Epidermal melanocyte (primary cell): ENCODE measurements around the gene DENND1A.
"Not testable (repeated sequence)": the region's sequence is repeated elsewhere in the genome, so short reads cannot be mapped to it uniquely, and the experiment has no call there.

Experiments used
- DNase-seq: peaks from one replicate; pipeline ENCODE4 v3.0.0; 2011; ENCODE audit warnings: low spot score; ENCODE audit not compliant: insufficient read length

The DENND1A gene, protein sequence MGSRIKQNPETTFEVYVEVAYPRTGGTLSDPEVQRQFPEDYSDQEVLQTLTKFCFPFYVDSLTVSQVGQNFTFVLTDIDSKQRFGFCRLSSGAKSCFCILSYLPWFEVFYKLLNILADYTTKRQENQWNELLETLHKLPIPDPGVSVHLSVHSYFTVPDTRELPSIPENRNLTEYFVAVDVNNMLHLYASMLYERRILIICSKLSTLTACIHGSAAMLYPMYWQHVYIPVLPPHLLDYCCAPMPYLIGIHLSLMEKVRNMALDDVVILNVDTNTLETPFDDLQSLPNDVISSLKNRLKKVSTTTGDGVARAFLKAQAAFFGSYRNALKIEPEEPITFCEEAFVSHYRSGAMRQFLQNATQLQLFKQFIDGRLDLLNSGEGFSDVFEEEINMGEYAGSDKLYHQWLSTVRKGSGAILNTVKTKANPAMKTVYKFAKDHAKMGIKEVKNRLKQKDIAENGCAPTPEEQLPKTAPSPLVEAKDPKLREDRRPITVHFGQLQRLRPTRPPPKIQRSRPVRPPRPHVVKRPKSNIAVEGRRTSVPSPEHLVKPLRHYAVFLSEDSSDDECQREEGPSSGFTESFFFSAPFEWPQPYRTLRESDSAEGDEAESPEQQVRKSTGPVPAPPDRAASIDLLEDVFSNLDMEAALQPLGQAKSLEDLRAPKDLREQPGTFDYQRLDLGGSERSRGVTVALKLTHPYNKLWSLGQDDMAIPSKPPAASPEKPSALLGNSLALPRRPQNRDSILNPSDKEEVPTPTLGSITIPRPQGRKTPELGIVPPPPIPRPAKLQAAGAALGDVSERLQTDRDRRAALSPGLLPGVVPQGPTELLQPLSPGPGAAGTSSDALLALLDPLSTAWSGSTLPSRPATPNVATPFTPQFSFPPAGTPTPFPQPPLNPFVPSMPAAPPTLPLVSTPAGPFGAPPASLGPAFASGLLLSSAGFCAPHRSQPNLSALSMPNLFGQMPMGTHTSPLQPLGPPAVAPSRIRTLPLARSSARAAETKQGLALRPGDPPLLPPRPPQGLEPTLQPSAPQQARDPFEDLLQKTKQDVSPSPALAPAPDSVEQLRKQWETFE

DNA sequence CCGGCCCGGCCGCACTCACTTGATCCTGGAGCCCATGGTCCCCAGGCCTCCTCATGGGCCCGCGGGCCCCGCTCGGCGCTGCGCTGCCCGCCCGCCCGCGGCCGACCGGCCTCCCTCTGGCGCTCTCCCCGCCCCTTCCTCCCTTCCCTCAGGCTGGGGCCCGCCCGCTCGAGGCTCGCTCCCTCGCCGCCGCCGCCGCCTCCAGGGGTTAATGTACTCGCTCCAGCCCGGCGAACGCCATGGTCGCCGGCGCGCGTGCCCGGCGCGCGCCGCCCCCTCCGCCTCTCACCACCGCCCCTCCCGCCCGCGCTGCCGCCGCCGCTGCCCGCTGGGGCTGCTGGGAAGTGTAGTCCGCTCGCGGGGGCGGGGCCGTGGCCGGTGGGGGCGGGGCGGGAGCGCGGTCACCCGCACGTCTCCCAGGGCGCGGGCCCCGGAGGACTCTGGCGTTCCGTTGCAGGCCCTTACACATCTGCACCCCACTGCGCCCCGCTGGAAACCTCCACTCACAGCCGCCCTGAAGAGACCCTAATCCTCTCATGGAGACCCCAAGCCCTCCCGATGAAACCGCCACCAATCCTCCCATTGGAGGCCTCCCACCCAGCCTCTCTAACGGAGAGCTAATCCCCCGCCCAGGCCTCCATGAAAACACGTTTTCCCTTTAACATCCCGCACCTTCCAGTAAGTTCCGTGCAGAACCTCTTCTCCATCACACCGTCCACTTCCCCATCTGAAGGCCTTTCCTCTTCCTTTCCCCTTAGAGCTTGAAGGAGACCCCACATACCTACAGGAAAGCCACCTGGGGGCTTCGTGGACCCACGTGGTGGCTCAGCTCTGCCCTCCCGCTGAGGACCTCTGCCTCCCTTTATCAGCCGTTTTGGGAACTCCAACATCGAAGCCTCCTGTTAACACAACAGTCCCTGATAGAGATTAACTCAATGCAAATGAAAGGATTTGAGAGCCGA, at the start of gene DENND1A:
Gene DENND1A, minus strand, starts transcription at position 257 of the 962 bp plus-strand sequence. Its CDS starts 221 bp downstream, at position 36.
- peak; percentile 97 for DNase-seq

DNA sequence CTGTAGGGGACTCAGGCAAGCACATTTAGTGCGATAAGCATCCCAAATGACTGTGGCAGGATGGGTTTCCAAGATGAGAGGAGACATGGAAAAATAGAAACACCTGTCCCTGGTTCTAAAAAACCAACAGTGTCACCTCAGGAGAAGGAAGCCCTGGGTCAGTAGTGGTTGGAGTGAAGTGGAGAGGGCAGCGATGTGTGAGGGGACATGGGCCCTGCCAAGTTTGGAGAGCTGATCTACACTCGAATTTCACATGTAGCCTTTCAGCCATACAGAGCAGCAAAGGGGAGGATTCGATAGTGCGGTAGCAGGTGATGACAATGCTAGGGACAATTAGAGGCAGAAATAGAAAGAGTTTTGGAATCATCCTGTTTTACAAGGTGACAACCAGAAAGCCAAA, 49.1 kb upstream of the DENND1A start:
- DNase-seq: no peak

DNA sequence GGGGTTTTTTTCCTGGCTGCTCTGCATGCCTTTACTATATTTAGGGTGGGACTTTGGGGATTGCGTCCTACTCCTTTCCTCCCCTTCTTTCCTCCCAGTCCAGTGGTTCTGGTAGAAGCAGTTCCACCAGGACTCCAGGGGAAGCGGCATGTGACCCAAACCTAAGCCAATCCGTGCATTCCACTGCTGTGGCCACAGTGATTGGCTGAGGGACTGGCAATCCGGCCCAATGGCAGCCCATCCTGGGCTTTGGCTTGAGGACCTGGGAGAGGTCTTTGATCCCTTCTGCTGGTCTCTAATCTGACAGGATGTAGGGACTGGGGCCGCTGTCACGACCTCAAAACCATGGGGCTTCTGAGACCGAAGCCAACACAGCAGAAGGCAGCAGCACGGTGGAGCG, 46.7 kb upstream of the DENND1A start:
- DNase-seq: not testable (repeated sequence)

DNA sequence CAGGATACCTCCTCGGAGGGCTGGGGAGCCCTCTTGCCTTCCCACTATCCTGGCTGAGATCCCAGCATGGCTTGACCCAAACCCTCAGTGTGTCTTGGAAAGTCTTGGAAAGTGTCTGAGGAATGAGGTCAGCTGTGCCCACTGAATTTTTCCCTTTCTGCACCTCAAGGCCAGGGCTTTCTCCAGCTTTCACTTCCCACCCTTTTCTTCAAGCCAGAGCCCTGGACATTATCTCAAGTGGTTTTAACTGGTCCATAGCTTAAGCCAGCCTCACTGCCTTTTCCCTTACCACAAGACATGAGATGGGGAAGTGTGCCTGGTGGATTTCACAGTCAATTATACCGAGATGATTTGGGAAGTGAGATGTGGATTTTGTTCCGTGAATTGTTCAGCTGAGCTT, 45.9 kb upstream of the DENND1A start:
- DNase-seq: no peak

DNA sequence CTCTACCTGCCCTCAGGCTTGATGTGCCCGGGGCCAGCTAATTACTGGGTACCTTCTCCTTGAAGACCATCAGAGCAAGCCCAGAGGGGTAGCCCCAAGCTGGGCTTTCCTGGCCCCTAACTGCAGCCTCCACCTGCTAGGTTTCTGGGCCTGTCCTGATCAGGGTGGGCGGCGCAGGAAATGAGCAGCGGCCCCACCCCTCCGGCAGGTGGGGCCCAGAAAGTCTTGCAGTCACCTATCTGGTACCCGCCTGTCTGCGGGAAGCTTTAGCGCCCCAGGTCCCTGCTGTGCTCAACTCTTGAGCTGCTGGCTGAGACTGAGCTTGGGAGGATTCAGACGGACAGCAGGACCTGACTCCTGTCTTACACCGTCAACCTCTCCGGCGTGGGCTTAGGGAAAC, 44.5 kb upstream of the DENND1A start:
- DNase-seq: no peak

DNA sequence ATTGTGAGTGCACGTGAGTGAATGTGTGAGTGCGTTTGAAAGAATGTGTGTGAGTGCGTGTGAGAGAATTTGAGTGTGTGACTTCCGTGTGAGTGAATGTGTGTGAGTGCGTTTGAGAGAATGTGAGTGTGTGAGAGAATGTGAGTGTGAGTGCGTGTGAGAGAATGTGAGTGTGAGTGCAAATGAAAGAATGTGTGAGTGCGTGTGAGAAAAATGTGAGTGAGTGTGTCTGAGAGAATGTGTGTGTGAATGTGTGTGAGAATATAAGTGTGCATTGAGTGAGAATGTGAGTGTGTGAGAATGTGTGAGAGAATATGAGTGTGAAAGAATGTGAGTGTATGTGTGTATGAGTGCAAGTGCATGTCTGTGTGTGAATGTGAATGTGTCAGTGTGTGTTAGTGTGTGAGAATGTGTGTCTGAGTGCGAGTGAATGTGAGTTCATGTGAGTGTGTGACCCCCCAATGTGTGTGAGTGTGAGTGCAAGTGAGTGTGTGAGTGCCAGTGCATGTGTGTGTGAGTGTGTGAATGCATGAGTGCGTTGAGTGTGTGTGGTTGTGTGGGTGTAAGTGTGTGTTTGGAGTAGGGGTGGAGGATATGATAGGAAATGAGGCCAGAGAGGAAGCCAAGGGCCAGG, 43.8 kb upstream of the DENND1A start:
- no peak for DNase-seq

DNA sequence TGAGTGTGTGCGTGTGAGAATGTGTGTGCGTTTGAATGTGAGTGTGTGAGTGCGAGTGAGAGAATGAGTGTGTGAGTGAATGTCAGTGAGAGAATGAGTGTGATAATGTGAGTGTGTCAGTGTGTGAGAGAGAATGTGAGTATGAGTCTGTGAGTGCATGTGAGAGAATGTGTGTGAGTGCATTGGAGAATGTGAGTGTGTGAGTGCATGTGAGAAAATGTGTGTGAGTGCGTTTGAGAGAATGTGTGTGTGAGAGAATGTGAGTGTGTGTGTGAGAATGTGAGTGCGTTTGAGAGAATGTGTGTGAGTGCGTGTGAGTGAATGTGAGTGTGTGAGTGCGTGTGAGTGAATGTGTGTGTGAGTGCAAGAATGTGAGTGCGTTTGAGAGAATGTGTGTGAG, 42.7 kb upstream of the DENND1A start:
- DNase-seq: no peak

DNA sequence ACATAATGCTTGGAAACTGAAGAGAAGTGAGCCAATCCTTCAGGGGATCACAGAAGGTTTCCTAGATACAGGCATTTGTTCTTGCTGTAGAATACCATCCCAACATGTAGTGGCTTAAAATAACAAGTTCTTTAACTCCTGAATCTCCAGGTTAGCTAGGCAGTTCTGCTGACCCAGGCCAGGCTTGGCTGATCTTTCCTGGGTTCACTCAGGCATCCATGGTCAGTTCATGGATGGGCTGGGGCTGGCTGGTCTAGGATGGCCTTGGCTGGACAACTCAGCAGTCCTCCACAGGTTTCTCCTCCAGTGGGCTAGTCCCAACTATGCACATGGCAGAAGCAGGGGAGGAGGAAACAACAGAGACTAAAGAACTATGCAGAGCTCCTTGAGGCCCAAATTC, 37.4 kb upstream of the DENND1A start:
- DNase-seq: no peak

DNA sequence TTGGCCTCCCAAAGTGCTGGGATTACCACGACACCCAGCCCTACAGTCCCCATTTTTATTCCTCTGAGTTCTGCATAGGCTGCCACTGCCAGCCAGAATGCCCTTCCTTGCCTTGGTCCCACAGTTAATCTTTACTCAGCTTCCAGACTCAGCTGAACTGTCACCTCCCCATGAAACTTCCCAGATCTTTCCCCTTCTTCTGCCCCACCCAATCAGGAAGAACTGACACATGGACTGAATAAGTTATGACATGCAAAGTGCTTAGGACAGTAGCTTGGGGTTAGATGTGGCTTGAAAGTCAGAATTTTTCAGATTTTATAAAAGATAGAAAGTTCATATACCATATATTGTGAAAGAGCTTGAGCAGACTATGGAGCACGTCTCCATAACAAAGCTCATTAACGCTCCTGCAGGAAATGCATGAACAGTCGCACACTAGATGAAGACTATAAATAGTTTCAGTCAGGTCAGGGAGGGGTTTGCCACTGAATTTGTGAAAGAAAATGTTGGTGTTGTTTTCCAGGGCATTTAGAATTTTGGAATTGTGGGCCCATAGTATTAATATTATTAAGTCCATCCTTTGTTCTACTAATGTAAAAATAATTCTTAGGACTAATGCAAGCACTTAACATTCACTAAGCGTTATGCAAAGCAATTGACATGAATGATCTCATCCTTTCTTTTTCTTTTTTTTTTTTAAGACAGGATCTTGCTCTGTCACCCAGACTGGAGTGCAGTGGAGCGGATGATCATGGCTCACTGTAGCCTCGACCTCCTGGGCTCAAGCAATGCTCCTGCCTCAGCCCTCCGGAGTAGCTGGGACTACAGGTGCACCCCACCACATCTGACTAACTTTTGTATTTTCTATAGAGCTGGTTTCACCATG, 36.1 kb upstream of the DENND1A start:
- DNase-seq: no peak

DNA sequence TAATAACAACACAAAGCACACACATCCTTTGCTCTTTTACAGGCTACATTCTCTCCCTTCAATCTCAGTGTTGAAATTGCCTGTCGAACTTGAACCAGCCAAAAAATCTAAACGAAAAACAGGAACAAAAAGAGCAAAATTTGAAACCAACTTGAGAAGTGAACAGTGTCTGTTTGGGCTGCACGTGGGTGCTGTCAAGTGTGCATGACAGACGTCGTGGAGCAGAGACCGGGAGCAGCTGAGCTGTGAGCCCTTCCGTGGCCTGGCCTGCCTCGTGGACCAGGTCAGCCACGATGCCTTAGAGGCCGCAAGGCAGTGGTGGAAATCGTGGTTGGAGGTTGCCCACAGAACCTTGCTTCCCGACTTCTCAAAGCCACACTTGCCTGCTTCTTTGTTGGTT, 34.8 kb upstream of the DENND1A start:
- DNase-seq: no peak

DNA sequence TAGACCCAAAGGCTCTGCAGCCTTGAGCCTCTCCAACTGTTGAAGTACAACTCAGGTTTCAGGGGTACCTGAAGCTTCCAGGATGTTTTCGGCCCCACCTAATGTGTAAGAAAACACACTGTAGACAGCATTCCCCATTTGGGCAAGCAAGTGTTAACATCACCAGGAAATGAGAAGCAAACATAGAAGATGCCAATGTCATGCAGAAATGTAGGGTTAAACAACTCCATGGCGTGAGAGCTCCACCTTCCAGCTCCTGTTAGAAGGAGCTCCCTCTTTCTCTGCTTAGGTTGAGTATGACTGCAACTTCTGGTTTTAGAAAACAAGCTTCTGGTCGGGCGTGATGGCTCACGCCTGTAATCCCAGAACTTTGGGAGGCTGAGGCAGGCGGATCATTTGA, 31.0 kb upstream of the DENND1A start:
- no peak for DNase-seq

DNA sequence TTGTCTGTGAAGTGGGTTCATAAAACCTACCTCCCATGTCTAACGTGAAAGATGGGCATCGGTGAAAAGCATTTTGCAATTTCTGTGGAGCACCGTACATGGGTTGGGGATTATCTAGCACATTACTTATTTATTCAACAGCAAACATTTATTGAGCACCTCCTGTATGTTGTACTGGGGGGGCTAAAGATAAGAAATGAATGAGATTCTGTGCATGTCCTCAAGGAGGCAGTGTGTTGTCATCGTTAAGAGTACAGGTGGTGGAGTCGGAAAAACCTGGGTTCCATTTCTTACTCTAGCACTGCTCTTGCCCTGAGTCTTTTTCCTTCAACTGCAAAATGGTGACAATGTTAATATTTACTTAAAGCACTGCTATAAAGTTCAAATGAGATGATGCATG, 30.4 kb upstream of the DENND1A start:
- DNase-seq: no peak

DNA sequence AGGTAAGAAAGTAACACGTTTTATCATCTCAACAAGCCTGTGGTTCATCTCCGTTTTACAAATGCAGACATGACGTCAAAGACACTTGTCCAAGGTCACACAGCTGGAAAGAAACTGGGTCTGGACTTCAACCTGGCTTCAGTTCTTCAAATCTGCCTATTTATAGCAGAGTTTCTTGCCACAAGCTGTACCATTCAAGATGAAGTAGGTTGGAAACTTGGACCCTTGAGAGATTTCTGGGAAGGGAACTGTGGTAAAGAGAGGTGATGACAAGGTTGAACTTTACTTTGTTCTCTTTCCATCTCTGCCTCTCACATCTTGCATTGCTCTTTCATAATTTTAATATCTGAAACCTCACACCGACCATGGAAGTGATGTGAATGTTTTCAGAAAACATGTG, 29.9 kb upstream of the DENND1A start:
- no peak for DNase-seq

DNA sequence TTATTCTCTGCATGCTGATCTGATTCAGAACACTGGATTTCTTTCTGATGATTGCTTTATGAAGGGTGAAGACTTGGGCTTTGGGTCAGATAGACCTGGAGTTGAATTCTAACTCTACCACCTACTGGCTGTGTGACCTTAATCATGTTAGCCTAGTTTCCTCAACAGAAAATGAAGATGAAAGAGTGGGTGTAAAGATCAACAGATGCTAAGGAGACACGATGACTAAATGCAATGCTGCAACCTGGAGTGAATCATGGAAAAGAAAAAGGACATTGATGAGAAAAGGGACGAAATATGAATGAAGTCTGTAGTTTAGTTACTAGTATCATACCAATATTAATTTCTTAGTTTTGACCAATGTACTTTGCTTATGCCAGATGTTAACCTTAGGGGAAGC, 27.8 kb upstream of the DENND1A start:
- no peak for DNase-seq

DNA sequence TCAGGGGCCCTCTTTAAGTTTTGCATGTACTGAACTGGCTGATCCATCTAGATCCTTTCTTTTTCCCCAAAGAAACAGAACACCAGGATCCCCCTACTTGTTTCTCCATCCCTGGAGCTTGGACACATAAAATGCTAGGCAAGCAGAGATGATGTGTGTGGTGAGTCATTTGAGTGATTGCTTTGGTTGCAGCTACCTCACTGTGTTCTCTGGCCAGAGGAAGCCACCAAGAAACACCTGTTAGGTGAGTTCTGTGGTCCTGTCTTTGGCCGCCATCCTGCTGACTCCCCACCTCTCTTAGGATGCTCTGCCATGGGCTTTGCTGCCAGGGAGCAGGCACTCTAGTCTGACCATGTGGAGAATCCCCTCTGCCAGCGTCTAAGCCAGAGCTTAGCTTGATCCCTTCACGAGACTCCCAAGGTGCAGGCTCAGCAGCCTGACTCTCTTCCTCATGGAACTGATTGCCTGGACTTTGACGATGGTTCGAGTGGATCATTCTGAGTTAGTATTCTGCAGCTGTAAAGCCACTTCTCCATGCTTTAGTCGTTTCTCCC, 27.3 kb upstream of the DENND1A start:
- DNase-seq: no peak

DNA sequence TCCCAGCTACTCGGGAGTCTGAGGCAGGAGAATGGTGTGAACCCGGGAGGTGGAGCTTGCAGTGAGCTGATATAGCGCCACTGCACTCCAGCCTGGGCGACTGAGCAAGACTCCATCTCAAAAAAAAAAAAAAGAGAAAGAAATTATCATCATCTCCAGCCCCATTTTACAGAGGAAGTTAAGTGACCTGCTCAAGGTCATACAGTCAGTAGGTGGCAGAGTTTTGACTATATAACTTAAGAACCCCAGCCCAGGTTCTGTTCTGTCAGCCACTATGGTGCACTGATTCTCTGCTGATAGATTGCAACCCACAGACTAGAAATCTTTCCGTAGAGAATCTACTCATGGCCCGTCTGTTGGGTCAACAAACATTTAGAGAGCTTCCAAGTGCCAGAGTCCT, 25.7 kb upstream of the DENND1A start:
- no peak for DNase-seq

DNA sequence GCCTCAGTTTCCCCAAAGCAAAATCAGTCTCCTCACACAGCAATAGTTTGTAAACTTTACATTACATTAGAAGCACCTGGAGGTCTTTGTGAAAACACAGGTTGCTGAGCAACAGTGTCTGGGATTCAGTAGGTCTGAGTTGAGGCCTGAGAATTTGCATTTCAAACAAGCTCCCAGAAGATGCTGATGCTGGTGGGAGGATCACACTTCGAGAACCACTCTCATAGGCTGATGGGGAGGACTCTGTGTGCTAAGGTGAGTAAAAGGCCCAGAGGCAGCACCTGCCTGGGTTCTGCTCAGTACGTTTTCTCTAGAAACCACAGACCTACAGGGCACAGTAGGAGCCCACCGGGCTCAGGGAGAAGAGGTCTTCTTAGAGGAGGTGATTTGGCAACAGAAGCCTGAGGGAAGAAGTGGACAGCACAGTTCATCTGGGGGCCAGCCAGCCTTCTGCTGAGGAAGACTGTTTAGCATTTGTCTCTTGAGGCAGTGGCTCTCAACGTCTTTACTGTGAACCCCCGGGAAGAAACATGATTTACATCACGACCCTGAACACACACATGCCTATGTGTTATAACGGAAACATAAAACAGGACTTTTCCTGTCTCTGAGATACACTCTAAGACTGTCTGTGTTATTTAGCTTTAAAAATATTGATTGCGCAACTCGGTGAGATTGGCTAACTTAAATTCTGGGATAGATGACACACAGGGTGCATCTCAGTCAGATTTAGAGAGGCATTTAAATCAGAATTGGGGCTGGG, 24.8 kb upstream of the DENND1A start:
- no peak for DNase-seq
